ENCODE measurements around the gene HTR3E.
A peak's percentile ranks its signal among the peaks of the same experiment; 100 is the strongest.

The HTR3E gene

GRCh38 chr3:184133840-184134745 is 37.2 kb downstream of the HTR3E start (continued):
- TF ChIP-seq ZNF843 (tag by site-specific recombination; IDR thresholded peaks at IDR 0.05) (0 out of 2 replicates have a peak, but pooled peaks have one; percentile 55), ZNF398 (tag by site-specific recombination; IDR thresholded peaks at IDR 0.05) (peak; percentile 84), ZNF677 (tag by site-specific recombination; IDR thresholded peaks at IDR 0.05) (no peak), ZNF280D (tag by site-specific recombination; IDR thresholded peaks at IDR 0.05) (no peak), INSM2 (tag by site-specific recombination; IDR thresholded peaks at IDR 0.05) (no peak), TCF7L2 (IDR thresholded peaks at IDR 0.05; ENCODE audit: borderline replicate concordance, low read depth, low read length) (no peak), SETDB1 (IDR thresholded peaks at IDR 0.05; ENCODE audit: insufficient read length, low read length) (no peak), AEBP2 (tag by site-specific recombination; IDR thresholded peaks at IDR 0.05; ENCODE audit: borderline replicate concordance) (no peak), TRIM28 (IDR thresholded peaks at IDR 0.05; ENCODE audit: borderline replicate concordance, low read length) (0 out of 2 replicates have a peak, but pooled peaks have one; percentile 30), ZSCAN4 (tag by site-specific recombination; IDR thresholded peaks at IDR 0.05) (peak; percentile 96), SP2 (tag by site-specific recombination; IDR thresholded peaks at IDR 0.05) (peak; percentile 69), ZNF830 (tag by site-specific recombination; IDR thresholded peaks at IDR 0.05; ENCODE audit: low read depth) (no peak), ZNF580 (tag by site-specific recombination; IDR thresholded peaks at IDR 0.05) (peak; percentile 53; the same call in 1 of the 2 replicates), ZNF169 (tag by site-specific recombination; IDR thresholded peaks at IDR 0.05) (no peak), ZXDB (tag by site-specific recombination; IDR thresholded peaks at IDR 0.05) (peak; percentile 71), ZNF791 (tag by site-specific recombination; IDR thresholded peaks at IDR 0.05) (no peak), ZNF48 (tag by site-specific recombination; IDR thresholded peaks at IDR 0.05) (no peak), ZNF530 (tag by site-specific recombination; IDR thresholded peaks at IDR 0.05; ENCODE audit: low read depth) (no peak), ZBTB10 (tag by site-specific recombination; IDR thresholded peaks at IDR 0.05) (no peak), ZNF146 (tag by site-specific recombination; IDR thresholded peaks at IDR 0.05) (no peak), ZNF664 (tag by site-specific recombination; IDR thresholded peaks at IDR 0.05) (no peak), EGR2 (tag by site-specific recombination; IDR thresholded peaks at IDR 0.05; ENCODE audit: low read depth) (no peak), ZFP3 (tag by site-specific recombination; IDR thresholded peaks at IDR 0.05; ENCODE audit: low read depth) (no peak), ZFP37 (tag by site-specific recombination; IDR thresholded peaks at IDR 0.05) (no peak), ZNF610 (tag by site-specific recombination; IDR thresholded peaks at IDR 0.05; ENCODE audit: borderline replicate concordance) (0 out of 2 replicates have a peak, but pooled peaks have one; percentile 15), SP7 (tag by site-specific recombination; IDR thresholded peaks at IDR 0.05) (peak; percentile 43), ZEB2 (tag by site-specific recombination; IDR thresholded peaks at IDR 0.05) (peak; percentile 51; the same call in 1 of the 2 replicates)

Data from HEK293 (cell line).